ENCODE data around the gene MROH8. TPM values are rescaled to one million over a fixed set of nuclear protein-coding genes. Genes with fewer than 3 reads are reported as not detected.

The MROH8 gene
- polyA plus RNA-seq, 1 of the 3 experiments (the other 2 are of a cell fraction): 3.5 TPM

- peaks cover 51% of the 10 kb centered on the region for H4K20me1 ChIP-seq (ENCODE audit: insufficient read depth)
- ChIA-PET POLR2A (interaction anchor here (3.1 kb wide), 1 partner anchor 10 kb away, joined by 16 read pairs; the partner anchor contains the start of genes MROH8 and RPN2), CTCF (interaction anchor here (0.6 to 14.0 kb wide), 6 partner anchors 12 to 375 kb away, joined by 3 to 280 read pairs (median 19); partner anchors contain the start of genes BLCAP, MROH8 and RPN2)
- H3K79me2 ChIP-seq (ENCODE audit: insufficient read depth): peaks cover 96% of the 10 kb centered on the region
- H3K9ac ChIP-seq: no peak overlapping the region
- no peaks in the 10 kb centered on the region for H3K27me3 ChIP-seq (ENCODE audit: insufficient read depth)
- no peak overlapping the region for H3K4me3 ChIP-seq (ENCODE audit: low read depth in 2 of 2, low read length in 1 of 2)
- H3K9me2 ChIP-seq: no peaks in the 10 kb centered on the region
- TF ChIP-seq, protein P1, sequence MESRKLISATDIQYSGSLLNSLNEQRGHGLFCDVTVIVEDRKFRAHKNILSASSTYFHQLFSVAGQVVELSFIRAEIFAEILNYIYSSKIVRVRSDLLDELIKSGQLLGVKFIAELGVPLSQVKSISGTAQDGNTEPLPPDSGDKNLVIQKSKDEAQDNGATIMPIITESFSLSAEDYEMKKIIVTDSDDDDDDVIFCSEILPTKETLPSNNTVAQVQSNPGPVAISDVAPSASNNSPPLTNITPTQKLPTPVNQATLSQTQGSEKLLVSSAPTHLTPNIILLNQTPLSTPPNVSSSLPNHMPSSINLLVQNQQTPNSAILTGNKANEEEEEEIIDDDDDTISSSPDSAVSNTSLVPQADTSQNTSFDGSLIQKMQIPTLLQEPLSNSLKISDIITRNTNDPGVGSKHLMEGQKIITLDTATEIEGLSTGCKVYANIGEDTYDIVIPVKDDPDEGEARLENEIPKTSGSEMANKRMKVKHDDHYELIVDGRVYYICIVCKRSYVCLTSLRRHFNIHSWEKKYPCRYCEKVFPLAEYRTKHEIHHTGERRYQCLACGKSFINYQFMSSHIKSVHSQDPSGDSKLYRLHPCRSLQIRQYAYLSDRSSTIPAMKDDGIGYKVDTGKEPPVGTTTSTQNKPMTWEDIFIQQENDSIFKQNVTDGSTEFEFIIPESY (IDR thresholded peaks at IDR 0.05; ENCODE audit: borderline replicate concordance, low read depth): no peak
- TF ChIP-seq FOXJ3 (CRISPR knock-in tag; IDR thresholded peaks at IDR 0.05) (no peak), JUND (IDR thresholded peaks at IDR 0.05) (no peak), FOSL2 (IDR thresholded peaks at IDR 0.05; ENCODE audit: borderline replicate concordance, low read depth) (no peak), GABPA (IDR thresholded peaks at IDR 0.05; ENCODE audit: low read depth) (no peak), MAX (IDR thresholded peaks at IDR 0.05; ENCODE audit: low read depth) (no peak), YY1 (IDR thresholded peaks at IDR 0.05; ENCODE audit: low read depth) (no peak), MEF2A (IDR thresholded peaks at IDR 0.05; ENCODE audit: borderline replicate concordance, low read depth) (no peak), TEAD4 (IDR thresholded peaks at IDR 0.05; ENCODE audit: borderline replicate concordance, insufficient read depth) (no peak), MXI1 (IDR thresholded peaks at IDR 0.05; ENCODE audit: low read depth, low read length) (no peak)
- H3K4me1 ChIP-seq (ENCODE audit: control insufficient read depth in 1 of 2, insufficient read depth in 2 of 2, low read depth in 1 of 2, low read length in 1 of 2): peaks cover 0 to 4% of the 10 kb centered on the region in 2 experiments; a peak in 1 of 4 replicates
- no peak for DNase-seq
- H3F3A ChIP-seq (replicated peaks; ENCODE audit: insufficient read depth): peaks cover 4% of the 10 kb centered on the region
- no peak overlapping the region for H3K4me2 ChIP-seq
- 88% methylated on average over 6 of the region's 6 CpGs for WGBS (ENCODE audit: low lambda C conversion rate)
- H3K27ac ChIP-seq (ENCODE audit: low read depth in 2 of 2, low read length in 1 of 2): no peak overlapping the region
- H3K9me3 ChIP-seq: no peaks in the 10 kb centered on the region
- H3K36me3 ChIP-seq (replicated peaks in 1 of 2; ENCODE audit: control insufficient read depth in 1 of 2, insufficient read depth in 2 of 2, low read length in 1 of 2): peaks cover 22 to 35% of the 10 kb centered on the region in 2 experiments
- H2AFZ ChIP-seq (ENCODE audit: low read depth): no peak overlapping the region; the same call in 1 of the 2 replicates
These were observed 10.2 kb upstream of the MROH8 start for GRCh38 chr20:37189416-37190016.

DNA sequence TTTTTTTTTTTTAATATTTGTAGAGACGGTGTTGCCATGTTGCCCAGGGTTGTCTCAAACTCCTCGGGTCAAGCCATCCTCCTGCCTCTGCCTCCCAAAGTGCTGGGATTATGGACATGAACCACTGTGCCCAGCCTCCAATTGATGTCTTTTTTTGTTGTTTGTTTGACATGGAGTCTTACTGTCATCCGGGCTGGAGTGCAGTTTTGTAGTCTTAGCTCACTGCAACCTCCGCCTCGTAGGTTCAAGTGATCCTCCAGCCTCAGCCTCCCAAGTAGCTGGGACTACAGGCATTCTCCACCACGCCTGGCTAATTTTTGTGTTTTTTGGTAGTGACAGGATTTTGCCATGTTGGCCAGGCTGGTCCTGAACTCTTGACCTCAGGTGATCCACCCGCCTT lies 9.4 kb upstream of the MROH8 start:
- Histone ChIP-seq H3K9ac (no peak overlapping the region), H3K9me3 (no peaks in the 10 kb centered on the region), H3K4me3 (ENCODE audit: low read depth in 2 of 2, low read length in 1 of 2) (no peak overlapping the region), H3K27me3 (ENCODE audit: insufficient read depth) (no peaks in the 10 kb centered on the region), H4K20me1 (ENCODE audit: insufficient read depth) (peaks cover 54% of the 10 kb centered on the region), H3K4me2 (no peak overlapping the region), H3K27ac (ENCODE audit: low read depth in 2 of 2, low read length in 1 of 2) (no peak overlapping the region), H3K36me3 (replicated peaks in 1 of 2; ENCODE audit: control insufficient read depth in 1 of 2, insufficient read depth in 2 of 2, low read length in 1 of 2) (peaks cover 24 to 35% of the 10 kb centered on the region in 2 experiments), H3K9me2 (no peaks in the 10 kb centered on the region), H3K79me2 (ENCODE audit: insufficient read depth) (peaks cover 96% of the 10 kb centered on the region), H3K4me1 (ENCODE audit: control insufficient read depth in 1 of 2, insufficient read depth in 2 of 2, low read depth in 1 of 2, low read length in 1 of 2) (peaks cover 0 to 4% of the 10 kb centered on the region in 2 experiments; a peak in 1 of 4 replicates), H3F3A (replicated peaks; ENCODE audit: insufficient read depth) (peaks cover 4% of the 10 kb centered on the region), H2AFZ (ENCODE audit: low read depth) (no peak overlapping the region)
- TF ChIP-seq NRF1 (IDR thresholded peaks at IDR 0.05; ENCODE audit: low read depth, low read length) (no peak), RAD21 (IDR thresholded peaks at IDR 0.05; ENCODE audit: low read length) (no peak)
- WGBS (ENCODE audit: low lambda C conversion rate): 89% methylated on average over 7 of the region's 7 CpGs
- no peak for DNase-seq
- CTCF ChIA-PET: interaction anchor here (0.7 to 14.0 kb wide), 4 partner anchors 11 to 375 kb away, joined by 3 to 280 read pairs (median 39); partner anchors contain the start of genes BLCAP, MROH8 and RPN2
- POLR2A ChIA-PET: interaction anchor here (3.1 kb wide), 1 partner anchor 10 kb away, joined by 16 read pairs; the partner anchor contains the start of genes MROH8 and RPN2
